HEK293 (cell line): ENCODE results near the gene CYP17A1.

Experiments used
- CTCF ChIA-PET: fragments of 350-600 bp; formaldehyde crosslinking; extraction: SDS; loops from one replicate; lab custom pipeline; 2021; ENCODE audit warnings: antibody characterized with exemption; lab: Yijun Ruan, JAX
- POLR2A ChIA-PET: fragments of 300-600 bp; formaldehyde crosslinking; extraction: SDS; loops from one replicate; lab custom pipeline; 2020; ENCODE audit warnings: antibody characterized with exemption, inconsistent platforms; lab: Yijun Ruan, JAX
- H3K27ac ChIP-seq: fragments of 200-500 bp; sonication (Bioruptor generic); 2 replicates; pipeline ENCODE4 v1.5.1; 2014; ENCODE audit warnings: low read depth, low read length, control low read depth, inconsistent platforms; ENCODE audit errors: extremely low read depth
- H3K36me3 ChIP-seq, 2 experiments: fragments of 200-500 bp in 1 of 2; sonication (Bioruptor generic) in 1 of 2; 1 replicate in 1 of 2; 2 replicates in 1 of 2; pipeline ENCODE4 v1.5.1; 2014 to 2017; ENCODE audit warnings: inconsistent platforms in 2 of 2, low read length in 2 of 2; ENCODE audit not compliant: control insufficient read depth in 2 of 2, insufficient read depth in 1 of 2
- H3K4me1 ChIP-seq: fragments of 200-500 bp; sonication (Bioruptor generic); 2 replicates; pipeline ENCODE4 v1.5.1; 2014; ENCODE audit warnings: mild to moderate bottlenecking, low read length, inconsistent platforms; ENCODE audit not compliant: control insufficient read depth, insufficient read depth
- H3K4me3 ChIP-seq: 2 replicates; pipeline ENCODE4 v1.5.1; 2011; ENCODE audit warnings: low read depth, mild to moderate bottlenecking, control low read depth, low read length, moderate library complexity
- H3K9me3 ChIP-seq: fragments of 200-500 bp; sonication (Bioruptor generic); 2 replicates; pipeline ENCODE4 v1.5.1; 2014; ENCODE audit warnings: low read depth, low read length, inconsistent platforms; ENCODE audit not compliant: control insufficient read depth, insufficient read depth
- BCL11B ChIP-seq: fragments of 450-650 bp; formaldehyde crosslinking; IDR thresholded peaks from 2 replicates; pipeline ENCODE4 v1.5.1; 2016; ENCODE audit warnings: low read depth, missing biosample characterization, missing genetic modification characterization
- GLI4 ChIP-seq: fragments of 450-650 bp; formaldehyde crosslinking; IDR thresholded peaks from 2 replicates; pipeline ENCODE4 v1.5.1; 2016; ENCODE audit warnings: missing biosample characterization, missing genetic modification characterization
- HOXD13 ChIP-seq: sonication (generic); formaldehyde crosslinking; IDR thresholded peaks from 2 replicates; pipeline ENCODE4 v1.8.0; 2022; ENCODE audit warnings: missing genetic modification reagents, borderline replicate concordance
- KLF16 ChIP-seq: fragments of 450-650 bp; formaldehyde crosslinking; IDR thresholded peaks from 2 replicates; pipeline ENCODE4 v1.5.1; 2017; ENCODE audit warnings: missing biosample characterization, missing genetic modification characterization
- KLF7 ChIP-seq: fragments of 450-650 bp; formaldehyde crosslinking; IDR thresholded peaks from 2 replicates; pipeline ENCODE4 v1.5.1; 2016; ENCODE audit warnings: missing biosample characterization, missing genetic modification characterization, borderline replicate concordance
- OVOL3 ChIP-seq: fragments of 450-650 bp; formaldehyde crosslinking; IDR thresholded peaks from 2 replicates; pipeline ENCODE4 v1.5.1; 2016; ENCODE audit warnings: missing biosample characterization, missing genetic modification characterization
- PRDM1 ChIP-seq: fragments of 450-650 bp; formaldehyde crosslinking; IDR thresholded peaks from 2 replicates; pipeline ENCODE4; 2016; ENCODE audit warnings: missing biosample characterization, missing genetic modification characterization
- SETDB1 ChIP-seq: IDR thresholded peaks from one replicate; pipeline ENCODE4 v1.6.1; 2017; ENCODE audit warnings: mild to moderate bottlenecking, low read length, moderate library complexity, mixed read lengths; ENCODE audit not compliant: insufficient read length
- TRIM28 ChIP-seq: IDR thresholded peaks from 2 replicates; pipeline ENCODE4 v1.6.1; 2011; ENCODE audit warnings: low read length, control low read depth, borderline replicate concordance
- TSHZ1 ChIP-seq: fragments of 450-650 bp; formaldehyde crosslinking; IDR thresholded peaks from 2 replicates; pipeline ENCODE4 v1.5.1; 2016; ENCODE audit warnings: missing biosample characterization, missing genetic modification characterization, borderline replicate concordance
- ZBTB1 ChIP-seq: fragments of 450-650 bp; formaldehyde crosslinking; IDR thresholded peaks from 2 replicates; pipeline ENCODE4 v1.5.1; 2016; ENCODE audit warnings: missing biosample characterization, missing genetic modification characterization
- ZBTB10 ChIP-seq: fragments of 450-650 bp; formaldehyde crosslinking; IDR thresholded peaks from 2 replicates; pipeline ENCODE4 v1.5.1; 2016; ENCODE audit warnings: missing biosample characterization, missing genetic modification characterization
- ZBTB21 ChIP-seq: fragments of 450-650 bp; formaldehyde crosslinking; IDR thresholded peaks from 2 replicates; pipeline ENCODE4 v1.5.1; 2017; ENCODE audit warnings: missing biosample characterization, missing genetic modification characterization
- ZBTB49 ChIP-seq: fragments of 450-650 bp; formaldehyde crosslinking; IDR thresholded peaks from 2 replicates; pipeline ENCODE4 v1.5.1; 2016; ENCODE audit warnings: missing biosample characterization, missing genetic modification characterization, low read depth
- ZNF121 ChIP-seq: fragments of 450-650 bp; formaldehyde crosslinking; IDR thresholded peaks from 2 replicates; pipeline ENCODE4 v1.5.1; 2016; ENCODE audit warnings: missing biosample characterization, missing genetic modification characterization
- ZNF155 ChIP-seq: fragments of 450-650 bp; formaldehyde crosslinking; IDR thresholded peaks from 2 replicates; pipeline ENCODE4 v1.5.1; 2016; ENCODE audit warnings: missing biosample characterization, missing genetic modification characterization
- ZNF169 ChIP-seq: fragments of 450-650 bp; formaldehyde crosslinking; IDR thresholded peaks from 2 replicates; pipeline ENCODE4 v1.5.1; 2016; ENCODE audit warnings: missing biosample characterization, missing genetic modification characterization
- ZNF350 ChIP-seq: fragments of 450-650 bp; formaldehyde crosslinking; IDR thresholded peaks from 2 replicates; pipeline ENCODE4 v1.5.0; 2017; ENCODE audit warnings: missing biosample characterization, mild to moderate bottlenecking, missing genetic modification characterization
- ZNF362 ChIP-seq: fragments of 450-650 bp; formaldehyde crosslinking; IDR thresholded peaks from 2 replicates; pipeline ENCODE4 v1.5.1; 2016; ENCODE audit warnings: missing biosample characterization, missing genetic modification characterization
- ZNF416 ChIP-seq: fragments of 450-650 bp; formaldehyde crosslinking; IDR thresholded peaks from 2 replicates; pipeline ENCODE4 v1.5.1; 2016; ENCODE audit warnings: missing biosample characterization, missing genetic modification characterization
- ZNF473 ChIP-seq: fragments of 450-650 bp; formaldehyde crosslinking; IDR thresholded peaks from 2 replicates; pipeline ENCODE4 v1.5.1; 2017; ENCODE audit warnings: missing biosample characterization, missing genetic modification characterization
- ZNF501 ChIP-seq: fragments of 450-650 bp; formaldehyde crosslinking; IDR thresholded peaks from 2 replicates; pipeline ENCODE4 v1.5.1; 2016; ENCODE audit warnings: missing biosample characterization, missing genetic modification characterization
- ZNF521 ChIP-seq: fragments of 450-650 bp; formaldehyde crosslinking; IDR thresholded peaks from 2 replicates; pipeline ENCODE4 v1.5.1; 2017; ENCODE audit warnings: missing biosample characterization, mild to moderate bottlenecking, missing genetic modification characterization
- ZNF626 ChIP-seq: fragments of 450-650 bp; sonication (Bioruptor Pico); formaldehyde crosslinking; IDR thresholded peaks from 2 replicates; pipeline ENCODE4 v1.5.1; 2018; ENCODE audit warnings: missing biosample characterization, missing genetic modification characterization, inconsistent platforms
- ZSCAN5A ChIP-seq: fragments of 450-650 bp; formaldehyde crosslinking; IDR thresholded peaks from 2 replicates; pipeline ENCODE4 v1.5.1; 2016; ENCODE audit warnings: missing biosample characterization, missing genetic modification characterization

Gene CYP17A1

GRCh38 chr10:102812231-102812876 lies 24.9 kb downstream of the CYP17A1 start:
- TF ChIP-seq PRDM1 (tag by site-specific recombination), result no peak
- TF ChIP-seq ZNF155 (tag by site-specific recombination), result no peak
- TF ChIP-seq TSHZ1, result no peak
- TF ChIP-seq GLI4, result no peak
- TF ChIP-seq ZBTB49, result no peak
- no peak for TF ChIP-seq ZBTB21 (tag by site-specific recombination)
- TF ChIP-seq ZNF501 (tag by site-specific recombination), result no peak
- no peak for TF ChIP-seq ZNF626 (tag by site-specific recombination)
- TF ChIP-seq ZNF473 (tag by site-specific recombination), result no peak
- no peak for TF ChIP-seq ZNF169 (tag by site-specific recombination)
- TF ChIP-seq ZNF521 (tag by site-specific recombination), result no peak
- TF ChIP-seq ZNF121 (tag by site-specific recombination), result no peak
- TF ChIP-seq OVOL3 (tag by site-specific recombination), result no peak
- no peak for TF ChIP-seq HOXD13 (CRISPR knock-in tag)
- H3K27ac ChIP-seq, result no peak overlapping the region
- H3K4me1 ChIP-seq, result peaks cover 11% of the 10 kb centered on the region
- H3K9me3 ChIP-seq, result no peaks in the 10 kb centered on the region
- H3K4me3 ChIP-seq, result no peak overlapping the region
- peaks cover 4 to 43% of the 10 kb centered on the region in 2 experiments; a peak in 2 of 3 replicates for H3K36me3 ChIP-seq
- CTCF ChIA-PET, result interaction anchor here (0.7 kb wide), 1 partner anchor 25 kb away, joined by 4 read pairs; the partner anchor contains the start of gene CYP17A1
- POLR2A ChIA-PET, result interaction anchor here (1.0 kb wide), 1 partner anchor 21 kb away, joined by 3 read pairs; no protein-coding TSS in a partner anchor

- H3K27ac ChIP-seq, result no peak overlapping the region
- no peak overlapping the region for H3K4me3 ChIP-seq
- H3K4me1 ChIP-seq, result peaks cover 11% of the 10 kb centered on the region
- H3K9me3 ChIP-seq, result no peaks in the 10 kb centered on the region
- H3K36me3 ChIP-seq, result peaks cover 4 to 43% of the 10 kb centered on the region in 2 experiments; a peak in 2 of 3 replicates
- ChIA-PET CTCF (interaction anchor here (0.6 kb wide), 2 partner anchors 62 to 670 kb away, joined by 3 read pairs; no protein-coding TSS in a partner anchor), POLR2A (no interaction called here)
- TF ChIP-seq ZBTB10 (tag by site-specific recombination) (no peak), ZBTB1 (tag by site-specific recombination) (no peak), TRIM28 (no peak), ZNF362 (tag by site-specific recombination) (no peak), ZNF416 (no peak), ZNF501 (tag by site-specific recombination) (no peak), SETDB1 (no peak), ZNF350 (tag by site-specific recombination) (no peak), HOXD13 (CRISPR knock-in tag) (no peak), BCL11B (no peak), ZSCAN5A (tag by site-specific recombination) (no peak), KLF16 (no peak), KLF7 (no peak)
Observed at GRCh38 chr10:102811346-102811745, 25.9 kb downstream of the CYP17A1 start.
